NOMO-1 treated with dmso at 0.1 percent for 144 hours (cell line): ENCODE results near the gene PPP1R7.

Source experiments
- DNase-seq: peaks from one replicate; lab custom pipeline; 2025; ENCODE audit not compliant: unreplicated experiment; lab: John Stamatoyannopoulos, UW

Gene PPP1R7

GRCh38 chr2:241211276-241211675 lies 61.0 kb downstream of the PPP1R7 start:
- DNase-seq = no peak

GRCh38 chr2:241213041-241213440 lies 62.8 kb downstream of the PPP1R7 start:
- DNase-seq = no peak

DNA sequence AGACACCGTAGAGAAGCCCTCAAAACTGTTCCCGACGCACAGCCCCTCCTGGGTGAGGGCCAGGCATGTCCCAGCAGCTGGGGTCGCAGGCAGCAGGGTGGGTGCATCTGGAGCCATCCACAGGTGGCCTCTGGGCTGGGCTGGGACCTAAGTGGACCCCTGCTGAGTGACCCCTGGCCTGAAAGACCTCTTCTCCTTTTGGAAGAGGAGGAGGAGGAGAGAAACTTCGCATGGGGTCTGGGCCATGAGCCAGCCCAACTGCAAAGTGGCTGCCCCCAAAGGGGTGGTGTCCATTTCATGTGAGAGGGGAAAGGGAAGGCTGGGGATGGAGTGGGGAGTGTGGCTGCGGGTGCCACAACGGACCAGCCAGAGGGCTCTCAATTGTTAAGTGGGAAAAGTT lies 63.3 kb downstream of the PPP1R7 start:
- DNase-seq = no peak

DNA sequence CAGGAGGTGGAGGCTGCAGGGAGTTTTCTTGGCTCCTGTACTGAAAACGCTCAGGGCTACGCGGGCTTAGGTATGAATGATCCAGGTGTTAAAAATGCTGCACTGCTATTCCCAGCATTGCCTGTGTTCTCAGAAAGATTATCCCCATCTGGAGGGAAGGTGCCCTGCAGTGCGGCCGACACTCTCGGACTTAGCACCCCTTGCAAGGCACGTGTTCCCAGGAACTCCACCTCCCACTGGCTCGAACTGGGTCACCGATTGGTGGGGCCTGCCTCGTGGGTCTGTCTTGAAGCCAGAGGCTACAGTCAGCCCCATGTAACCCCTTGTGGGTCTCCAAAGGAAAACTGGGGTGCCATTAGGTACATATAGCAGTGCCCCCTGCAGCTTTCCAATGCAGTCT lies 63.9 kb downstream of the PPP1R7 start:
- no peak for DNase-seq

GRCh38 chr2:241214766-241215165 lies 64.5 kb downstream of the PPP1R7 start:
- DNase-seq = no peak

- no peak for DNase-seq
Measured at GRCh38 chr2:241215421-241215820, 65.2 kb downstream of the PPP1R7 start.

- DNase-seq = no peak
Measured at GRCh38 chr2:241216211-241216761, 66.0 kb downstream of the PPP1R7 start.

GRCh38 chr2:241217320-241218031 lies 67.2 kb downstream of the PPP1R7 start:
- no peak for DNase-seq

GRCh38 chr2:241218131-241219029 lies 68.1 kb downstream of the PPP1R7 start:
- peak; percentile 17 for DNase-seq

DNA sequence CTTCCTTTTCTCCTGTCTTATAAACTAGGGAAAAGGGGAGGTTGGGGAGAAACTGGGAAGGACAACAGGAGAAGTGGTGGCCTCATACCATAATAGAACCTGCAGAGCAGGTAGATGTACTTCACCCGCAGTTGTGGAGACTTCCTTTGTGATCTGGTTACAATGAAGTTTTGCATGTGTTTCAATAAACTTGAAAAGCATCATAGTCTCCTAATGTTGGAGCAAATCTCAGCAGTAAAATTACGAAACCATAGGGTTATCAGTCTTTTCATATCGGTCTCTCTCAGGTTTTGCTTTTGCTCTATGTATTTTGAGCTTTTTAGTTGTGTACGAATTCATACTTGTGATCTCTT lies 68.7 kb downstream of the PPP1R7 start:
- no peak for DNase-seq

- DNase-seq = no peak
Measured at GRCh38 chr2:241219856-241220356, 69.6 kb downstream of the PPP1R7 start.

DNA sequence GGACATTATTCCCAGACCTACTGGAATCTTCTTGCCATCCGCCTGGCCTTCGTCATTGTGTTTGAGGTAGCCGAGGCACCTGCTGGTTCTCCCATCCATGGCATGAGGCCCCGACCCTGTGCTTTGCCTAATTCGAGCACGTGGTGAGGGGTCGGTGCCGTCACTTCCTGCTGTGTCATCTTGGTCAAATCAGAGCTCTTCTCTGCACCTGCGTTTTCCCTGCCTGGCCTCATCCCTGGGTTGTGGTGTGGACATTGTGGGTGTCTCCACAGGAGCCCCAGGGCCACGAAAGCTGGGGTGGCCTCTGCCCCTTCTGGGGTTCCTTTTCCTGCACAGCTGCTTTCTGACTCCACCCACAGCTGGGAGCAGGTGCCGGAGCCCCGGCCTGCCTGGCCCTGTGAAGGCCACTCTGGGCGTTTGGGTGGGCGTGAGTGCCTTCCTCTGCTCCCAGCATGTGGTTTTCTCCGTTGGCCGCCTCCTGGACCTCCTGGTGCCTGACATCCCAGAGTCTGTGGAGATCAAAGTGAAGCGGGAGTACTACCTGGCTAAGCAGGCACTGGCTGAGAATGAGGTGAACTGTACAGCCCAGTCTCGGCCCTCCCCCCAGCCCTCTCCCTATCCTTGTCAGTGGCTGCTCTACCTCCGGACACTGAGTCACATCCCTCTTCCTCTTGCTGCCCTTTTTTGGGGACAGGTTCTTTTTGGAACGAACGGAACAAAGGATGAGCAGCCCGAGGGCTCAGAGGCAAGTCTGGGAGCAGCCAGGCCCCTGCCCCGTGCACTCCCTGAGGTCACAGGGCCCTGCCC lies 73.1 kb downstream of the PPP1R7 start:
- no peak for DNase-seq

DNA sequence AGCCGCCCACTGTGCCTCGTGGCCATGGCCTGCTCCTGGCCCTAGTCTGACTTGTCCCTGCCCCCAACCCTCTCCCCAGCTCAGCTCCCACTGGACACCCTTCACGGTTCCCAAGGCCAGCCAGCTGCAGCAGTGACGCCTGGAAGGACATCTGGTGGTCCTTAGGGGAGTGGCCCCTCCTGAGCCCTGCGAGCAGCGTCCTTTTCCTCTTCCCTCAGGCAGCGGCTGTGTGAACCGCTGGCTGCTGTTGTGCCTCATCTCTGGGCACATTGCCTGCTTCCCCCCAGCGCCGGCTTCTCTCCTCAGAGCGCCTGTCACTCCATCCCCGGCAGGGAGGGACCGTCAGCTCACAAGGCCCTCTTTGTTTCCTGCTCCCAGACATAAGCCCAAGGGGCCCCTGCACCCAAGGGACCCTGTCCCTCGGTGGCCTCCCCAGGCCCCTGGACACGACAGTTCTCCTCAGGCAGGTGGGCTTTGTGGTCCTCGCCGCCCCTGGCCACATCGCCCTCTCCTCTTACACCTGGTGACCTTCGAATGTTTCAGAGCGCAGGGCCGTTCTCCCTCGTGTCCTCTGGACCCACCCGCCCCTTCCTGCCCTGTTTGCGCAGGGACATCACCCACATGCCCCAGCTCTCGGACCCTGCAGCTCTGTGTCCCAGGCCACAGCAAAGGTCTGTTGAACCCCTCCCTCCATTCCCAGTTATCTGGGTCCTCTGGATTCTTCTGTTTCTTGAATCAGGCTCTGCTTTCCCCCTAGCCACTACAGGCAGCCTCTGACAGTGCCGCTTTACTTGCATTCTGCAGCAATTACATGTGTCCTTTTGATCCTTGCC lies 74.0 kb downstream of the PPP1R7 start:
- no peak for DNase-seq

- DNase-seq = no peak
Measured at GRCh38 chr2:241224851-241225438, 74.7 kb downstream of the PPP1R7 start.

DNA sequence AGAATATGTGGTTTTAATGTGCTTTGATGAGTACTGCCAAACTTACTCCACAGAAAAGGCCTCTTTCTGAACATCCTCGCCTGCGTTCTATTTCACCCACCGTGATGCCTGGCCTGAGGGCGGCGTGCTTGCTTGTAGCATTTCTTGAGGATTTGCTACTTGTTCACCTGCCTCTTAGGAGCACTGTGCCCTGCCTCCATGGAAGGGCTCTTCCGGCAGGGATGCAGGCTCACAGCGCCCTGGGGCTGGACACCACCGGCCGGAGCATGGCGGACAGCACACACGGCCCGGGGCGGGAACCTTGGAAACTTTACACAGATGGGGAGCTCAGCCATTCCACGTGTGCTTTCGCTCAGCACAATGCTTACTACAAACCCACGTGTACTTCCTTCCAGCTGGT lies 75.3 kb downstream of the PPP1R7 start:
- no peak for DNase-seq

DNA sequence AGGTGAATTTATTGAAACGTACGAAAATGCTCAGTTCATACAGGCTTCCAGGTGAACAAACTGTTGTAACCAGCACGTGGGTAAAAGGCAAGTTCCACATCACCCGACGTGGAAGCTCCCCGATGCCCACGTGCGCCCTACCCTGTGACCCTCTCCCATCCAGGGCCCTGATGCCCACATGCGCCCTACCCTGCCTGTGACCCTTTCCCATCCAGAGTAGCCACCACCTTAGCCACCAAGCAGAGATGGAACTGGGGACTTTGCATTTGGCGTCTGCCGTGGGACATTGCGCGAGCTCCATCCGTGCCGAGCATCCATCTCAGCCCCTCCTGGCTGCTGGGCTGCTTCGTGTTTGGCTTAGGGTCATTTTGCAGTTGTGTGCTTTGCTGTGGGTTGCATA lies 75.7 kb downstream of the PPP1R7 start:
- DNase-seq = no peak

DNA sequence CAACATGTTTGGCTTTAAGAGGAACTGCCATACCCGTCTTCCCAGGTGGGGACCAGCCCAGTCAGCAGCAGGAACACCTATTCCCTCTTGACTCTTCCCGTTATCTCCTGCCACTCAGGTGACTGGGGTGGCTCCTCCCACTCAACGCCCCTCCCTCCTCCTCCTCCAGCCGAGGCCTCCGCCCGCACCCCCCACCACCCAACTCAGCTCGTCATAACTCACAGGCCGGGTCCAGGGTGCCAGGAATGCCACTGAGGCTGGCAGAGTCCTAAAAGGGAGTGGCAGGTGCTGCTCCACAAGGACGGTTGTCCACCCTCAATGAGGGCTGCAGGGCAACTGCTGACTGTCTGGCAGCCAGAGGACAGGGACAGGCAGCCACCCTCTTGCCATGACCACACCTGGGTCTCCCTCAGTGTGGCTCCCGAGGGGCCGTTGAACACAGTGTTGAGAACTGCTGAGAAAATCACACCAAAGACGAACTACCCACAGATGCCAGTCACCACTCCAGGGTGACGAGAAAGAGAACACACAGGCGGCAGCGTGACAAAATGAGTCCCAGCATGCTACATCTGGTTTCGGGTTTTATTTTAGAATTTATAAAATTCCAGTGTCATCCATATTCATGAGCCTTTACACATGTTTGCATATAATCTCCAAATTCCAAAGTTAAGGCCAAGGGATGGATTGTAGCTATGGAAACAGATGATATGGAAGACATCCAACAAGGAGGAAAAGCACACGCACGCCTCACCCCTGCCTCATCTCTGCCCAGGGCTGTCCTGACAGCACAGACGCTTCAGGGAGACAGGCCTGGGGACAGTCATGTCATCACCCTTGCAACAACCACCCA lies 76.7 kb downstream of the PPP1R7 start:
- no peak for DNase-seq

- DNase-seq = no peak
Measured at GRCh38 chr2:241227594-241227993, 77.3 kb downstream of the PPP1R7 start.
